Measurements from ENCODE around the gene AURKB. TPM values are rescaled to one million over a fixed set of nuclear protein-coding genes. Genes with fewer than 3 reads are reported as not detected.

AURKB gene
- total and polyA plus RNA-seq, 2 of the 13 experiments (the other 11 are each of a cell fraction or from before 2014, with no cell fraction given), result 29.5 to 75.3 TPM

DNA sequence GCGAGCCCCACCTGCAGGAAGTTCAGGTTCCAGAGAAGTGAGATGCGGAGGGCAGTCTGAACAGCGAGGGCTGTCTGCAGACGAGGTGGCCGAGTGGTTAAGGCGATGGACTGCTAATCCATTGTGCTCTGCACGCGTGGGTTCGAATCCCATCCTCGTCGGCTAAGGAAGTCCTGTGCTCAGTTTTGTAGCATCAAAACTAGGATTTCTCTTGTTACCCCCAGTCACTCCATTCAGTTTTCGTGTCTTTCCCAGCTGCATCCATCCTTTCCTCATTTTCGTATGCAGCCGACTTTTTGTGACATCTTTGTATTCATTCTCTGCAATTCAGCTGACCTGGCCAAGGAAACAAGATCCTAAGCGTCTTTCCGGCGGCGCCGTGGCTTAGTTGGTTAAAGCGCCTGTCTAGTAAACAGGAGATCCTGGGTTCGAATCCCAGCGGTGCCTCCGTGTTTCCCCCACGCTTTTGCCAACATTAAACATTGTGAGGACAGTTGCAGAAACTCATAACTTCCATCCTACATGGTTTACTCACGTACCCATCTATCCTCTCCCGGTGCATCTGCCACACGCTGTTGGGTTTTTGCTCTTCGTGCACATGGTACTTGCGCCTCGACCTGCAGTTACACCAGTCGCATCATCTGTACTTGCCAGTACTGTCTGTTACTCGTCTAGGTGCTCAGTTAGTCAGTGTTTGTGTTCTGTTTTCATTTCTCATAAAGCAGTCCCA is 23.4 kb downstream of the AURKB start (continued):
- TF ChIP-seq, protein P1, sequence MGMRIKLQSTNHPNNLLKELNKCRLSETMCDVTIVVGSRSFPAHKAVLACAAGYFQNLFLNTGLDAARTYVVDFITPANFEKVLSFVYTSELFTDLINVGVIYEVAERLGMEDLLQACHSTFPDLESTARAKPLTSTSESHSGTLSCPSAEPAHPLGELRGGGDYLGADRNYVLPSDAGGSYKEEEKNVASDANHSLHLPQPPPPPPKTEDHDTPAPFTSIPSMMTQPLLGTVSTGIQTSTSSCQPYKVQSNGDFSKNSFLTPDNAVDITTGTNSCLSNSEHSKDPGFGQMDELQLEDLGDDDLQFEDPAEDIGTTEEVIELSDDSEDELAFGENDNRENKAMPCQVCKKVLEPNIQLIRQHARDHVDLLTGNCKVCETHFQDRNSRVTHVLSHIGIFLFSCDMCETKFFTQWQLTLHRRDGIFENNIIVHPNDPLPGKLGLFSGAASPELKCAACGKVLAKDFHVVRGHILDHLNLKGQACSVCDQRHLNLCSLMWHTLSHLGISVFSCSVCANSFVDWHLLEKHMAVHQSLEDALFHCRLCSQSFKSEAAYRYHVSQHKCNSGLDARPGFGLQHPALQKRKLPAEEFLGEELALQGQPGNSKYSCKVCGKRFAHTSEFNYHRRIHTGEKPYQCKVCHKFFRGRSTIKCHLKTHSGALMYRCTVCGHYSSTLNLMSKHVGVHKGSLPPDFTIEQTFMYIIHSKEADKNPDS (CRISPR knock-in tag; IDR thresholded peaks at IDR 0.05), result 0 out of 2 replicates have a peak, but pooled peaks have one; percentile 37
- no peak for TF ChIP-seq NFE2L1 (CRISPR knock-in tag; IDR thresholded peaks at IDR 0.05; ENCODE audit: borderline replicate concordance)
- TF ChIP-seq ZFX (CRISPR knock-in tag; IDR thresholded peaks at IDR 0.05; ENCODE audit: low read depth), result no peak; the same call in 1 of the 2 replicates
- no peak for TF ChIP-seq ZNF552 (CRISPR knock-in tag; IDR thresholded peaks at IDR 0.05; ENCODE audit: borderline replicate concordance)
- TF ChIP-seq, protein P2, sequence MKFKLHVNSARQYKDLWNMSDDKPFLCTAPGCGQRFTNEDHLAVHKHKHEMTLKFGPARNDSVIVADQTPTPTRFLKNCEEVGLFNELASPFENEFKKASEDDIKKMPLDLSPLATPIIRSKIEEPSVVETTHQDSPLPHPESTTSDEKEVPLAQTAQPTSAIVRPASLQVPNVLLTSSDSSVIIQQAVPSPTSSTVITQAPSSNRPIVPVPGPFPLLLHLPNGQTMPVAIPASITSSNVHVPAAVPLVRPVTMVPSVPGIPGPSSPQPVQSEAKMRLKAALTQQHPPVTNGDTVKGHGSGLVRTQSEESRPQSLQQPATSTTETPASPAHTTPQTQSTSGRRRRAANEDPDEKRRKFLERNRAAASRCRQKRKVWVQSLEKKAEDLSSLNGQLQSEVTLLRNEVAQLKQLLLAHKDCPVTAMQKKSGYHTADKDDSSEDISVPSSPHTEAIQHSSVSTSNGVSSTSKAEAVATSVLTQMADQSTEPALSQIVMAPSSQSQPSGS (CRISPR knock-in tag; IDR thresholded peaks at IDR 0.05), result no peak; the same call in 1 of the 2 replicates
- peak; percentile 28; the same call in 1 of the 2 replicates for TF ChIP-seq SOX5 (CRISPR knock-in tag; IDR thresholded peaks at IDR 0.05; ENCODE audit: borderline replicate concordance)
- no peak for TF ChIP-seq GATAD2A (CRISPR knock-in tag; IDR thresholded peaks at IDR 0.05)
- no peak; the same call in none of the 2 replicates for TF ChIP-seq BORCS8-MEF2B (CRISPR knock-in tag; IDR thresholded peaks at IDR 0.05)
- TF ChIP-seq HHEX (CRISPR knock-in tag; IDR thresholded peaks at IDR 0.05), result no peak
- TF ChIP-seq, protein P3, sequence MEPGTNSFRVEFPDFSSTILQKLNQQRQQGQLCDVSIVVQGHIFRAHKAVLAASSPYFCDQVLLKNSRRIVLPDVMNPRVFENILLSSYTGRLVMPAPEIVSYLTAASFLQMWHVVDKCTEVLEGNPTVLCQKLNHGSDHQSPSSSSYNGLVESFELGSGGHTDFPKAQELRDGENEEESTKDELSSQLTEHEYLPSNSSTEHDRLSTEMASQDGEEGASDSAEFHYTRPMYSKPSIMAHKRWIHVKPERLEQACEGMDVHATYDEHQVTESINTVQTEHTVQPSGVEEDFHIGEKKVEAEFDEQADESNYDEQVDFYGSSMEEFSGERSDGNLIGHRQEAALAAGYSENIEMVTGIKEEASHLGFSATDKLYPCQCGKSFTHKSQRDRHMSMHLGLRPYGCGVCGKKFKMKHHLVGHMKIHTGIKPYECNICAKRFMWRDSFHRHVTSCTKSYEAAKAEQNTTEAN (CRISPR knock-in tag; conservative IDR thresholded peaks at IDR 0.05), result no peak; the same call in 1 of the 2 replicates
- peak; percentile 83; the same call in 1 of the 2 replicates for TF ChIP-seq XBP1 (CRISPR knock-in tag; IDR thresholded peaks at IDR 0.05)
- TF ChIP-seq, protein P4, sequence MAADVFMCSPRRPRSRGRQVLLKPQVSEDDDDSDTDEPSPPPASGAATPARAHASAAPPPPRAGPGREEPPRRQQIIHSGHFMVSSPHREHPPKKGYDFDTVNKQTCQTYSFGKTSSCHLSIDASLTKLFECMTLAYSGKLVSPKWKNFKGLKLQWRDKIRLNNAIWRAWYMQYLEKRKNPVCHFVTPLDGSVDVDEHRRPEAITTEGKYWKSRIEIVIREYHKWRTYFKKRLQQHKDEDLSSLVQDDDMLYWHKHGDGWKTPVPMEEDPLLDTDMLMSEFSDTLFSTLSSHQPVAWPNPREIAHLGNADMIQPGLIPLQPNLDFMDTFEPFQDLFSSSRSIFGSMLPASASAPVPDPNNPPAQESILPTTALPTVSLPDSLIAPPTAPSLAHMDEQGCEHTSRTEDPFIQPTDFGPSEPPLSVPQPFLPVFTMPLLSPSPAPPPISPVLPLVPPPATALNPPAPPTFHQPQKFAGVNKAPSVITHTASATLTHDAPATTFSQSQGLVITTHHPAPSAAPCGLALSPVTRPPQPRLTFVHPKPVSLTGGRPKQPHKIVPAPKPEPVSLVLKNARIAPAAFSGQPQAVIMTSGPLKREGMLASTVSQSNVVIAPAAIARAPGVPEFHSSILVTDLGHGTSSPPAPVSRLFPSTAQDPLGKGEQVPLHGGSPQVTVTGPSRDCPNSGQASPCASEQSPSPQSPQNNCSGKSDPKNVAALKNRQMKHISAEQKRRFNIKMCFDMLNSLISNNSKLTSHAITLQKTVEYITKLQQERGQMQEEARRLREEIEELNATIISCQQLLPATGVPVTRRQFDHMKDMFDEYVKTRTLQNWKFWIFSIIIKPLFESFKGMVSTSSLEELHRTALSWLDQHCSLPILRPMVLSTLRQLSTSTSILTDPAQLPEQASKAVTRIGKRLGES (CRISPR knock-in tag; IDR thresholded peaks at IDR 0.05; ENCODE audit: borderline replicate concordance), result no peak
- TF ChIP-seq, protein P5, sequence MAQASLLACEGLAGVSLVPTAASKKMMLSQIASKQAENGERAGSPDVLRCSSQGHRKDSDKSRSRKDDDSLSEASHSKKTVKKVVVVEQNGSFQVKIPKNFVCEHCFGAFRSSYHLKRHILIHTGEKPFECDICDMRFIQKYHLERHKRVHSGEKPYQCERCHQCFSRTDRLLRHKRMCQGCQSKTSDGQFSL (CRISPR knock-in tag; IDR thresholded peaks at IDR 0.05), result peak; percentile 77; the same call in 1 of the 2 replicates
- TF ChIP-seq, protein P6, sequence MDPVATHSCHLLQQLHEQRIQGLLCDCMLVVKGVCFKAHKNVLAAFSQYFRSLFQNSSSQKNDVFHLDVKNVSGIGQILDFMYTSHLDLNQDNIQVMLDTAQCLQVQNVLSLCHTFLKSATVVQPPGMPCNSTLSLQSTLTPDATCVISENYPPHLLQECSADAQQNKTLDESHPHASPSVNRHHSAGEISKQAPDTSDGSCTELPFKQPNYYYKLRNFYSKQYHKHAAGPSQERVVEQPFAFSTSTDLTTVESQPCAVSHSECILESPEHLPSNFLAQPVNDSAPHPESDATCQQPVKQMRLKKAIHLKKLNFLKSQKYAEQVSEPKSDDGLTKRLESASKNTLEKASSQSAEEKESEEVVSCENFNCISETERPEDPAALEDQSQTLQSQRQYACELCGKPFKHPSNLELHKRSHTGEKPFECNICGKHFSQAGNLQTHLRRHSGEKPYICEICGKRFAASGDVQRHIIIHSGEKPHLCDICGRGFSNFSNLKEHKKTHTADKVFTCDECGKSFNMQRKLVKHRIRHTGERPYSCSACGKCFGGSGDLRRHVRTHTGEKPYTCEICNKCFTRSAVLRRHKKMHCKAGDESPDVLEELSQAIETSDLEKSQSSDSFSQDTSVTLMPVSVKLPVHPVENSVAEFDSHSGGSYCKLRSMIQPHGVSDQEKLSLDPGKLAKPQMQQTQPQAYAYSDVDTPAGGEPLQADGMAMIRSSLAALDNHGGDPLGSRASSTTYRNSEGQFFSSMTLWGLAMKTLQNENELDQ (CRISPR knock-in tag; IDR thresholded peaks at IDR 0.05; ENCODE audit: borderline replicate concordance), result no peak
- no peak for TF ChIP-seq EHMT2 (IDR thresholded peaks at IDR 0.05; ENCODE audit: borderline replicate concordance, low read depth, low read length)
- no peak for TF ChIP-seq ZNF256 (CRISPR knock-in tag; conservative IDR thresholded peaks at IDR 0.05)
- TF ChIP-seq ZNF20 (CRISPR knock-in tag; IDR thresholded peaks at IDR 0.05), result peak; percentile 87; the same call in 1 of the 2 replicates

All from HepG2 (cell line).